ENCODE data around the gene FERMT1.

FERMT1 gene

DNA sequence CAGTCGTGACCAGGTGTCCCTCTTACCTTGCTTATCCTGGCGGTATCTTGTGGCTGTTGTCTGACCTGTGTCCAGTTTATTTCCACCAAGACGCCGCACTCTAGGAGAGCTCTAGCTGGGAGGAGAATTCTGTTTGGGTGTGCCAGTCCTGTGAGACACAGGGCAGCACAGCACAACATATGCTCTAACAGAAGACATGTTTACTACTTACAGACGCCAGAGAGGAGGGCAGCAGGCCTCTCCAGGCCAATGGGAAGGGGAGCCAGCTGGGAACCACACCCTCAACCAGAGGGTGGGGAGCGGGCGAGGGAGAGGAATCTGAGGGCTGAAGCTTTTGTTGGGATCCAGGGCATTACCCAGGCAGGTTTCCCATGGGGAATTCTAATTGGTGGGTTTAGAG is 25.2 kb upstream of the FERMT1 start:
- H3K4me2 ChIP-seq (ENCODE audit: insufficient read depth, low read length, poor library complexity, severe bottlenecking) = no peak overlapping the region
- H3K9ac ChIP-seq (ENCODE audit: low read depth, low read length, poor library complexity) = no peak overlapping the region
- H3K79me1 ChIP-seq (ENCODE audit: low read depth, low read length) = no peaks in the 10 kb centered on the region
- no peak overlapping the region for H3K4ac ChIP-seq (ENCODE audit: low read length)
- no peak overlapping the region for H4K91ac ChIP-seq (ENCODE audit: low read depth, low read length, poor library complexity)
- peaks cover 0 to 2% of the 10 kb centered on the region in 2 donors for H3K4me1 ChIP-seq (ENCODE audit: control insufficient read depth in 2 of 2, insufficient read depth in 1 of 2, low read depth in 1 of 2, low read length in 2 of 2)
- no peak overlapping the region for H2BK12ac ChIP-seq (ENCODE audit: low read length)
- WGBS, 2 donors (ENCODE audit: extremely low coverage in 2 of 2, insufficient read length in 2 of 2, insufficient replicate concordance in 1 of 2) = no CpG with 5 or more reads among the region's 7 CpGs
- no peak overlapping the region for H2BK15ac ChIP-seq (ENCODE audit: low read length)
- H3K9me3 ChIP-seq (replicated peaks in 1 of 2; ENCODE audit: control insufficient read depth in 2 of 2, insufficient read depth in 1 of 2, low read depth in 1 of 2, low read length in 2 of 2) = no peaks in the 10 kb centered on the region
- no peak overlapping the region for H2AK5ac ChIP-seq (ENCODE audit: low read depth, low read length)
- H3K27ac ChIP-seq (replicated peaks; ENCODE audit: low read length) = no peak overlapping the region
- H2BK5ac ChIP-seq (ENCODE audit: low read length) = no peak overlapping the region
- H3K27me3 ChIP-seq (ENCODE audit: control insufficient read depth in 3 of 3, insufficient read depth in 3 of 3, low read depth in 1 of 3, low read length in 3 of 3) = no peaks in the 10 kb centered on the region
- H3K23ac ChIP-seq (ENCODE audit: low read depth, low read length, poor library complexity) = no peak overlapping the region
- no peak overlapping the region for H2AFZ ChIP-seq (ENCODE audit: low read length)
- H2BK120ac ChIP-seq (ENCODE audit: low read depth, low read length) = no peak overlapping the region
- DNase-seq (ENCODE audit: low spot score) = no peak
- no peak overlapping the region for H3K14ac ChIP-seq (ENCODE audit: low read length)
- no peak overlapping the region for H3K4me3 ChIP-seq (ENCODE audit: low read length in 2 of 2)
- H3K36me3 ChIP-seq (replicated peaks in 1 of 2; ENCODE audit: control insufficient read depth in 2 of 2, insufficient read depth in 2 of 2, low read length in 2 of 2) = no peaks in the 10 kb centered on the region
- no peak overlapping the region for H4K8ac ChIP-seq (ENCODE audit: low read depth, low read length)
- no peak overlapping the region for H3K18ac ChIP-seq (ENCODE audit: low read length)

GRCh38 chr20:6142348-6142993 is 19.6 kb upstream of the FERMT1 start:
- no peak overlapping the region for H3K4ac ChIP-seq (ENCODE audit: low read length)
- H2BK5ac ChIP-seq (ENCODE audit: low read length) = no peak overlapping the region
- no peaks in the 10 kb centered on the region for H3K9me3 ChIP-seq (replicated peaks in 1 of 2; ENCODE audit: control insufficient read depth in 2 of 2, insufficient read depth in 1 of 2, low read depth in 1 of 2, low read length in 2 of 2)
- H2AFZ ChIP-seq (ENCODE audit: low read length) = peak overlapping the region; percentile 21
- no peak overlapping the region for H4K91ac ChIP-seq (ENCODE audit: low read depth, low read length, poor library complexity)
- no peak overlapping the region for H3K4me2 ChIP-seq (ENCODE audit: insufficient read depth, low read length, poor library complexity, severe bottlenecking)
- H2AK5ac ChIP-seq (ENCODE audit: low read depth, low read length) = no peak overlapping the region
- no peak overlapping the region for H2BK120ac ChIP-seq (ENCODE audit: low read depth, low read length)
- H3K79me1 ChIP-seq (ENCODE audit: low read depth, low read length) = no peaks in the 10 kb centered on the region
- no peaks in the 10 kb centered on the region for H3K4me1 ChIP-seq (ENCODE audit: control insufficient read depth in 2 of 2, insufficient read depth in 1 of 2, low read depth in 1 of 2, low read length in 2 of 2)
- peak; percentile 64 for DNase-seq (ENCODE audit: low spot score)
- H3K27me3 ChIP-seq (ENCODE audit: control insufficient read depth in 3 of 3, insufficient read depth in 3 of 3, low read depth in 1 of 3, low read length in 3 of 3) = no peaks in the 10 kb centered on the region
- H3K36me3 ChIP-seq (replicated peaks in 1 of 2; ENCODE audit: control insufficient read depth in 2 of 2, insufficient read depth in 2 of 2, low read length in 2 of 2) = no peaks in the 10 kb centered on the region
- H3K27ac ChIP-seq (replicated peaks; ENCODE audit: low read length) = no peak overlapping the region
- H2BK15ac ChIP-seq (ENCODE audit: low read length) = no peak overlapping the region
- H3K23ac ChIP-seq (ENCODE audit: low read depth, low read length, poor library complexity) = no peak overlapping the region
- no peak overlapping the region for H3K9ac ChIP-seq (ENCODE audit: low read depth, low read length, poor library complexity)
- no CpG with 5 or more reads among the region's 10 CpGs for WGBS, 2 donors (ENCODE audit: extremely low coverage in 2 of 2, insufficient read length in 2 of 2, insufficient replicate concordance in 1 of 2)
- no peak overlapping the region for H2BK12ac ChIP-seq (ENCODE audit: low read length)
- H4K8ac ChIP-seq (ENCODE audit: low read depth, low read length) = no peak overlapping the region
- no peak overlapping the region for H3K14ac ChIP-seq (ENCODE audit: low read length)
- H3K18ac ChIP-seq (ENCODE audit: low read length) = no peak overlapping the region
- H3K4me3 ChIP-seq (ENCODE audit: low read length in 2 of 2) = no peak overlapping the region

- H2BK15ac ChIP-seq (ENCODE audit: low read length) = no peak overlapping the region
- H3K18ac ChIP-seq (ENCODE audit: low read length) = no peak overlapping the region
- no peak for DNase-seq (ENCODE audit: low spot score)
- WGBS, 2 donors (ENCODE audit: extremely low coverage in 2 of 2, insufficient read length in 2 of 2, insufficient replicate concordance in 1 of 2) = no CpG with 5 or more reads among the region's 3 CpGs
- no peak overlapping the region for H3K27ac ChIP-seq (replicated peaks; ENCODE audit: low read length)
- H3K79me1 ChIP-seq (ENCODE audit: low read depth, low read length) = no peaks in the 10 kb centered on the region
- H3K23ac ChIP-seq (ENCODE audit: low read depth, low read length, poor library complexity) = no peak overlapping the region
- H3K27me3 ChIP-seq (ENCODE audit: control insufficient read depth in 3 of 3, insufficient read depth in 3 of 3, low read depth in 1 of 3, low read length in 3 of 3) = peaks cover 0 to 4% (median 0%) of the 10 kb centered on the region in 3 experiments
- H2AK5ac ChIP-seq (ENCODE audit: low read depth, low read length) = no peak overlapping the region
- H2BK12ac ChIP-seq (ENCODE audit: low read length) = no peak overlapping the region
- no peak overlapping the region for H4K91ac ChIP-seq (ENCODE audit: low read depth, low read length, poor library complexity)
- peak overlapping the region; percentile 81 for H2AFZ ChIP-seq (ENCODE audit: low read length)
- H3K9me3 ChIP-seq (replicated peaks in 1 of 2; ENCODE audit: control insufficient read depth in 2 of 2, insufficient read depth in 1 of 2, low read depth in 1 of 2, low read length in 2 of 2) = no peaks in the 10 kb centered on the region
- no peak overlapping the region for H3K9ac ChIP-seq (ENCODE audit: low read depth, low read length, poor library complexity)
- no peak overlapping the region for H3K4ac ChIP-seq (ENCODE audit: low read length)
- no peak overlapping the region for H3K4me3 ChIP-seq (ENCODE audit: low read length in 2 of 2)
- H3K14ac ChIP-seq (ENCODE audit: low read length) = no peak overlapping the region
- no peak overlapping the region for H4K8ac ChIP-seq (ENCODE audit: low read depth, low read length)
- no peak overlapping the region for H2BK120ac ChIP-seq (ENCODE audit: low read depth, low read length)
- H3K4me1 ChIP-seq (ENCODE audit: control insufficient read depth in 2 of 2, insufficient read depth in 1 of 2, low read depth in 1 of 2, low read length in 2 of 2) = no peaks in the 10 kb centered on the region
- H3K4me2 ChIP-seq (ENCODE audit: insufficient read depth, low read length, poor library complexity, severe bottlenecking) = no peak overlapping the region
- no peaks in the 10 kb centered on the region for H3K36me3 ChIP-seq (replicated peaks in 1 of 2; ENCODE audit: control insufficient read depth in 2 of 2, insufficient read depth in 2 of 2, low read length in 2 of 2)
- no peak overlapping the region for H2BK5ac ChIP-seq (ENCODE audit: low read length)
Measured at GRCh38 chr20:6140947-6141346, 18.1 kb upstream of the FERMT1 start.

GRCh38 chr20:6135347-6135746 is 12.5 kb upstream of the FERMT1 start:
- no peak for DNase-seq (ENCODE audit: low spot score)
- no CpG with 5 or more reads among the region's 8 CpGs for WGBS, 2 donors (ENCODE audit: extremely low coverage in 2 of 2, insufficient read length in 2 of 2, insufficient replicate concordance in 1 of 2)
- Histone ChIP-seq H4K8ac (ENCODE audit: low read depth, low read length) (no peak overlapping the region), H2BK5ac (ENCODE audit: low read length) (no peak overlapping the region), H3K14ac (ENCODE audit: low read length) (no peak overlapping the region), H3K9me3 (replicated peaks in 1 of 2; ENCODE audit: control insufficient read depth in 2 of 2, insufficient read depth in 1 of 2, low read depth in 1 of 2, low read length in 2 of 2) (peaks cover 0 to 4% of the 10 kb centered on the region in 2 donors), H2BK120ac (ENCODE audit: low read depth, low read length) (no peak overlapping the region), H3K4me2 (ENCODE audit: insufficient read depth, low read length, poor library complexity, severe bottlenecking) (no peak overlapping the region), H3K4me3 (ENCODE audit: low read length in 2 of 2) (no peak overlapping the region), H2AK5ac (ENCODE audit: low read depth, low read length) (no peak overlapping the region), H3K27me3 (ENCODE audit: control insufficient read depth in 3 of 3, insufficient read depth in 3 of 3, low read depth in 1 of 3, low read length in 3 of 3) (peaks cover 0 to 4% (median 0%) of the 10 kb centered on the region in 3 experiments), H3K36me3 (replicated peaks in 1 of 2; ENCODE audit: control insufficient read depth in 2 of 2, insufficient read depth in 2 of 2, low read length in 2 of 2) (no peaks in the 10 kb centered on the region), H3K79me1 (ENCODE audit: low read depth, low read length) (no peaks in the 10 kb centered on the region), H3K23ac (ENCODE audit: low read depth, low read length, poor library complexity) (peak overlapping the region; percentile 35), H3K27ac (replicated peaks; ENCODE audit: low read length) (no peak overlapping the region), H3K4ac (ENCODE audit: low read length) (peak overlapping the region; percentile 38), H3K18ac (ENCODE audit: low read length) (no peak overlapping the region), H2BK12ac (ENCODE audit: low read length) (no peak overlapping the region), H2BK15ac (ENCODE audit: low read length) (no peak overlapping the region), H3K4me1 (ENCODE audit: control insufficient read depth in 2 of 2, insufficient read depth in 1 of 2, low read depth in 1 of 2, low read length in 2 of 2) (no peaks in the 10 kb centered on the region), H4K91ac (ENCODE audit: low read depth, low read length, poor library complexity) (no peak overlapping the region), H3K9ac (ENCODE audit: low read depth, low read length, poor library complexity) (no peak overlapping the region), H2AFZ (ENCODE audit: low read length) (no peak overlapping the region)
